Fibroblast of lung (primary cell): Measurements from ENCODE around the gene CETN2. TPM values are rescaled to one million over a fixed set of nuclear protein-coding genes. Genes with fewer than 3 reads are reported as not detected.
"Not testable (repeated sequence)": the region's sequence is repeated elsewhere in the genome, so short reads cannot be mapped to it uniquely, and the experiment has no call there.

Source experiments
- DNase-seq, 2 donors: peaks; one replicate each; pipeline versions ENCODE4 v3.0.0 to v3.0.0-alpha.2; 2010; ENCODE audit warnings: low read depth in 2 of 2
- H2AFZ ChIP-seq: 2 replicates; pipeline ENCODE4 v1.5.1; 2012; ENCODE audit warnings: low read length, control low read depth, inconsistent platforms
- H3K27ac ChIP-seq: 2 replicates; pipeline ENCODE4 v1.5.1; 2011; ENCODE audit warnings: low read length, control low read depth; ENCODE audit not compliant: insufficient read depth
- H3K27me3 ChIP-seq: 2 replicates; pipeline ENCODE4 v1.5.1; 2011; ENCODE audit warnings: mild to moderate bottlenecking, low read length; ENCODE audit not compliant: control insufficient read depth, insufficient read depth
- H3K36me3 ChIP-seq: 2 replicates; pipeline ENCODE4 v1.5.1; 2011; ENCODE audit warnings: low read length; ENCODE audit not compliant: control insufficient read depth, insufficient read depth
- H3K4me1 ChIP-seq: 2 replicates; pipeline ENCODE4 v1.5.1; 2011; ENCODE audit warnings: low read length; ENCODE audit not compliant: control insufficient read depth, insufficient read depth; ENCODE audit errors: extremely low read depth
- H3K4me2 ChIP-seq: 2 replicates; pipeline ENCODE4 v1.5.1; 2011; ENCODE audit warnings: low read length, control low read depth; ENCODE audit not compliant: insufficient read depth; ENCODE audit errors: extremely low read depth
- H3K4me3 ChIP-seq, 4 experiments: fragments of 200-600 bp in 1 of 4; sonication (generic) in 1 of 4; replicated peaks in 1 of 4; 2 replicates each; pipeline ENCODE4 v1.5.1; 2011 to 2016; ENCODE audit warnings: low read length in 4 of 4, low read depth in 3 of 4, mild to moderate bottlenecking in 3 of 4, control low read depth in 2 of 4, inconsistent platforms in 1 of 4, mixed read lengths in 1 of 4; ENCODE audit not compliant: insufficient read depth in 1 of 4; ENCODE audit errors: control extremely low read depth in 1 of 4
- H3K79me2 ChIP-seq: 2 replicates; pipeline ENCODE4 v1.5.1; 2012; ENCODE audit warnings: mild to moderate bottlenecking, low read length, inconsistent platforms; ENCODE audit not compliant: control insufficient read depth, insufficient read depth
- H3K9ac ChIP-seq: 2 replicates; pipeline ENCODE4 v1.5.1; 2011; ENCODE audit warnings: mild to moderate bottlenecking, low read length, control low read depth; ENCODE audit not compliant: insufficient read depth
- H3K9me3 ChIP-seq: 2 replicates; pipeline ENCODE4 v1.5.1; 2012; ENCODE audit warnings: low read depth, low read length; ENCODE audit not compliant: control insufficient read depth, insufficient read depth
- H4K20me1 ChIP-seq: 2 replicates; pipeline ENCODE4 v1.5.1; 2011; ENCODE audit warnings: low read length; ENCODE audit not compliant: control insufficient read depth, insufficient read depth; ENCODE audit errors: extremely low read depth
- EZH2 ChIP-seq: IDR thresholded peaks from 2 replicates; pipeline ENCODE4 v1.5.1; 2012; ENCODE audit warnings: low read length, control low read depth, mild to moderate bottlenecking; ENCODE audit errors: missing control alignments
- polyA plus RNA-seq, 2 donors: library from polyadenylated mRNA; depleted of rRNA in 1 of 2; stranded (reverse) in 1 of 2; unstranded in 1 of 2; fragments of >200 nt; gene quantifications; 2 replicates each; pipeline ENCODE4 v1.2.1, GENCODE V29; 2011 to 2012; ENCODE audit warnings: missing spikeins in 1 of 2
- total RNA-seq: library from RNA; depleted of rRNA; stranded (reverse); fragments of >200 nt; gene quantifications from 2 replicates; pipeline ENCODE4 v1.2.1, GENCODE V29; 2014
- TF ChIP-seq, protein P1 (sequence below), 2 donors: IDR thresholded peaks in 1 of 2; conservative IDR thresholded peaks in 1 of 2; 1 replicate in 1 of 2; 2 replicates in 1 of 2; pipeline ENCODE4 v1.5.1; 2011 to 2012; ENCODE audit warnings: low read length in 2 of 2, control low read depth in 1 of 2, inconsistent platforms in 1 of 2, low read depth in 1 of 2, mild to moderate bottlenecking in 1 of 2

Gene CETN2
- total and polyA plus RNA-seq, 2 donors (not counting 1 experiment from before 2014, with no cell fraction given): 40.8 to 79.7 TPM

DNA sequence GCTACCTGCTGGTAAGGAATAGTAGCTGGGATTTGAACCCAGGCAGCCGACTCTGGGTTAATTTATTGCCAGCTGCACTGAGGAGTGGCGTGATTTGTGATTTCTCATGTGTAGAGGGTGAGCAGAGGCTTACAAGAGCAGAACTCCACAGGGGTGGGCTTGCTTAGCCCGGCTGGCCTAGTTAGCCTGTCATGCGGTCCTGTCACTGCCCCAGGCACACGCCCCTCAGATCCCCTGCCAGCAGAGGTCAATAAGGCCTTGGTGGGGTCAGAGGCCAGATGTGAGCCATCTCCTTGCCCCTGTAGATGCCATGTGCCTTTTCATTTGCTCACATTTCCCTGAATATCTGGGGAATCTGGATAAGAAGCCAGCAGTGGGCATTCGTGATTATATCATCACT is 13.7 kb upstream of the CETN2 start:
- Histone ChIP-seq H3K9ac (no peak overlapping the region), H3K79me2 (peaks cover 18% of the 10 kb centered on the region), H3K4me1 (no peaks in the 10 kb centered on the region), H3K27ac (no peak overlapping the region), H3K4me3 (no peak overlapping the region), H3K4me2 (no peak overlapping the region), H3K27me3 (no peaks in the 10 kb centered on the region), H3K9me3 (no peaks in the 10 kb centered on the region), H3K36me3 (no peaks in the 10 kb centered on the region), H4K20me1 (no peaks in the 10 kb centered on the region), H2AFZ (no peak overlapping the region)
- DNase-seq: no peak
- no peak for TF ChIP-seq EZH2
- TF ChIP-seq, protein P1, sequence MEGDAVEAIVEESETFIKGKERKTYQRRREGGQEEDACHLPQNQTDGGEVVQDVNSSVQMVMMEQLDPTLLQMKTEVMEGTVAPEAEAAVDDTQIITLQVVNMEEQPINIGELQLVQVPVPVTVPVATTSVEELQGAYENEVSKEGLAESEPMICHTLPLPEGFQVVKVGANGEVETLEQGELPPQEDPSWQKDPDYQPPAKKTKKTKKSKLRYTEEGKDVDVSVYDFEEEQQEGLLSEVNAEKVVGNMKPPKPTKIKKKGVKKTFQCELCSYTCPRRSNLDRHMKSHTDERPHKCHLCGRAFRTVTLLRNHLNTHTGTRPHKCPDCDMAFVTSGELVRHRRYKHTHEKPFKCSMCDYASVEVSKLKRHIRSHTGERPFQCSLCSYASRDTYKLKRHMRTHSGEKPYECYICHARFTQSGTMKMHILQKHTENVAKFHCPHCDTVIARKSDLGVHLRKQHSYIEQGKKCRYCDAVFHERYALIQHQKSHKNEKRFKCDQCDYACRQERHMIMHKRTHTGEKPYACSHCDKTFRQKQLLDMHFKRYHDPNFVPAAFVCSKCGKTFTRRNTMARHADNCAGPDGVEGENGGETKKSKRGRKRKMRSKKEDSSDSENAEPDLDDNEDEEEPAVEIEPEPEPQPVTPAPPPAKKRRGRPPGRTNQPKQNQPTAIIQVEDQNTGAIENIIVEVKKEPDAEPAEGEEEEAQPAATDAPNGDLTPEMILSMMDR (conservative IDR thresholded peaks at IDR 0.05 in 1 of 2, IDR thresholded peaks at IDR 0.05 in 1 of 2; ENCODE audit: low read depth in 1 of 2, low read length in 2 of 2): no peak

DNA sequence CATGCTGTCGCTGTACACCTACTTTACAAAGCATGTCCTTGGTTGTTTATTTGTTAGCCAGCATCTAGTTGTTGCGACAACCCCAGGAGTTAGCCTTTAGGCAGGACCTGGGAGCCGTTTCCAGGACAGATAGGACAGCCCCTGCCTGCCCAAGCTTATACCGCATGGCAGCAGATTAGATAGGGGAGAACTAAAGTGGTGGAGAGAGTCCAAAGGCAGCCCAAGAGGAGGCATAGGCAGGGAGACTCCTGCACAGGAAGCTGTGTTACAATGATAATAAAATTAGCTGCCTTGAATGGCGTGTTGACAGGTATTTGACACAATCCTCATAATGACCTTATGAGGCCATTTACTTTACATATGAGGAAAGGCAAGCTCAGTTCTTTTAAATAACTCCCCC is 13.3 kb upstream of the CETN2 start:
- Histone ChIP-seq H3K9me3 (no peaks in the 10 kb centered on the region), H4K20me1 (no peaks in the 10 kb centered on the region), H3K79me2 (peaks cover 18% of the 10 kb centered on the region), H3K27me3 (no peaks in the 10 kb centered on the region), H3K36me3 (no peaks in the 10 kb centered on the region), H3K4me1 (no peaks in the 10 kb centered on the region), H2AFZ (no peak overlapping the region), H3K9ac (no peak overlapping the region), H3K4me2 (no peak overlapping the region), H3K4me3 (no peak overlapping the region), H3K27ac (no peak overlapping the region)
- TF ChIP-seq EZH2: no peak
- TF ChIP-seq, protein P1 (conservative IDR thresholded peaks at IDR 0.05 in 1 of 2, IDR thresholded peaks at IDR 0.05 in 1 of 2; ENCODE audit: low read depth in 1 of 2, low read length in 2 of 2): no peak
- no peak for DNase-seq

DNA sequence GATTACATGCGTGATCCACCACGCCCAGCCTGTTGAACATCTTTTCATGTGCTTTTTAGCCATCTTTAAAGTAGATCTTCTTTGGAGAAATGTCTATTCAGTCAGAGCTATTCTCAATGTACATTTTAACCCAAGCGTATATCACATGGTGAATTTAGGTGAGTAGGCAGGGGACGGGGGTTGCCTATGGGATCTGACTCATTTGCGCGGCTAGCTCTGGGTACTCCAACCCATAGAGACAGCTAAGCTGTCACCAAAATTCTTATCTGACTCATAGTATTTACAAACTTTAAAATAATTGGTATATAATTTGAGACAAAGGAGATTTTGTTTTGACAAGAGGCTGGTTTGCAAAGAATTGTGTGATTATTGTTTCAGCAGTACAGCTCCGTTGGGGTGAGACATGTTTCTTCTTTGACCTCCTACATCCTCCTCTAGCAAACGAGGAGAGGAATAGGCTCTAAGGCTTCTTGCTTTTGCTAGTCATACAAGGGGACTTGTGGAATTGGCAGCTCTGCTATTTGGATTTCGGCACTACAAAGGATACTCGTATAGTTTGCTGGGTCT is 12.3 kb upstream of the CETN2 start:
- H3K27ac ChIP-seq: no peak overlapping the region
- no peaks in the 10 kb centered on the region for H3K9me3 ChIP-seq
- H3K36me3 ChIP-seq: no peaks in the 10 kb centered on the region
- no peak for DNase-seq
- no peak for TF ChIP-seq EZH2
- TF ChIP-seq, protein P1 (conservative IDR thresholded peaks at IDR 0.05 in 1 of 2, IDR thresholded peaks at IDR 0.05 in 1 of 2; ENCODE audit: low read depth in 1 of 2, low read length in 2 of 2): no peak
- H3K79me2 ChIP-seq: peaks cover 18% of the 10 kb centered on the region
- no peaks in the 10 kb centered on the region for H4K20me1 ChIP-seq
- no peaks in the 10 kb centered on the region for H3K4me1 ChIP-seq
- no peak overlapping the region for H3K9ac ChIP-seq
- no peak overlapping the region for H3K4me2 ChIP-seq
- H3K27me3 ChIP-seq: no peaks in the 10 kb centered on the region
- H3K4me3 ChIP-seq: no peak overlapping the region
- no peak overlapping the region for H2AFZ ChIP-seq

DNA sequence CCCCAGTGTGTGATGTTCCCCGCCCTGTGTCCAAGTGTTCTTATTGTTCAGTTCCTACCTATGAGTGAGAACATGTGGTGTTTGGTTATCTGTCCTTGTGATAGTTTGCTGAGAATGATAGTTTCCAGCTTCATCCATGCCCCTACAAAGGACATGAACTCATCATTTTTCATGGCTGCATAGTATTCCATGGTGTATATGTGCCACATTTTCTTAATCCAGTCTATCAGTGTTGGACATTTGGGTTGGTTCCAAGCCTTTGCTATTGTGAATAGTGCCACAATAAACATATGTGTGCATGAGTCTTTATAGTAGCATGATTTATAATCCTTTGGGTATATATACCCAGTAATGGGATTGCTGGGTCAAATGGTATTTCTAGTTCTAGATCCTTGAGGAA is 4.9 kb upstream of the CETN2 start:
- H3K4me2 ChIP-seq, H3K36me3 ChIP-seq, H3K27me3 ChIP-seq, H3K9me3 ChIP-seq, H3K27ac ChIP-seq, DNase-seq, H2AFZ ChIP-seq, H4K20me1 ChIP-seq, H3K9ac ChIP-seq, H3K4me1 ChIP-seq, H3K4me3 ChIP-seq: not testable (repeated sequence)
- peaks cover 34% of the 10 kb centered on the region for H3K79me2 ChIP-seq
